Measurements from ENCODE around the gene PNKD.

The PNKD gene

GRCh38 chr2:218322768-218323525, 52.6 kb downstream of the PNKD start:
- peak overlapping the region; percentile 26; the same call in 1 of the 2 replicates for H3K9ac ChIP-seq (ENCODE audit: low read length)

GRCh38 chr2:218323526-218324472, 53.5 kb downstream of the PNKD start:
- Histone ChIP-seq H3K4me3 (ENCODE audit: low read length) (peak overlapping the region; percentile 86), H2AFZ (ENCODE audit: low read depth, low read length) (no peak overlapping the region; the same call in 1 of the 2 replicates), H3K79me2 (ENCODE audit: low read length) (no peaks in the 10 kb centered on the region), H4K20me1 (ENCODE audit: insufficient read depth, low read length) (no peaks in the 10 kb centered on the region), H3K27ac (ENCODE audit: low read length) (no peak overlapping the region), H3K9me3 (ENCODE audit: insufficient read depth, low read length) (no peaks in the 10 kb centered on the region), H3K36me3 (replicated peaks; ENCODE audit: low read depth, low read length) (no peaks in the 10 kb centered on the region), H3K27me3 (ENCODE audit: low read depth, low read length) (0 out of 2 replicates have a peak, but pooled peaks cover 2% of the 10 kb centered on the region), H3K4me1 (ENCODE audit: low read length) (peaks cover 8% of the 10 kb centered on the region), H3K4me2 (ENCODE audit: low read length) (peak overlapping the region; percentile 69), H3K9ac (ENCODE audit: low read length) (peak overlapping the region; percentile 26; the same call in 1 of the 2 replicates)
- TF ChIP-seq EZH2phosphoT487 (IDR thresholded peaks at IDR 0.05; ENCODE audit: low read depth) = no peak
- TF ChIP-seq, protein P1, sequence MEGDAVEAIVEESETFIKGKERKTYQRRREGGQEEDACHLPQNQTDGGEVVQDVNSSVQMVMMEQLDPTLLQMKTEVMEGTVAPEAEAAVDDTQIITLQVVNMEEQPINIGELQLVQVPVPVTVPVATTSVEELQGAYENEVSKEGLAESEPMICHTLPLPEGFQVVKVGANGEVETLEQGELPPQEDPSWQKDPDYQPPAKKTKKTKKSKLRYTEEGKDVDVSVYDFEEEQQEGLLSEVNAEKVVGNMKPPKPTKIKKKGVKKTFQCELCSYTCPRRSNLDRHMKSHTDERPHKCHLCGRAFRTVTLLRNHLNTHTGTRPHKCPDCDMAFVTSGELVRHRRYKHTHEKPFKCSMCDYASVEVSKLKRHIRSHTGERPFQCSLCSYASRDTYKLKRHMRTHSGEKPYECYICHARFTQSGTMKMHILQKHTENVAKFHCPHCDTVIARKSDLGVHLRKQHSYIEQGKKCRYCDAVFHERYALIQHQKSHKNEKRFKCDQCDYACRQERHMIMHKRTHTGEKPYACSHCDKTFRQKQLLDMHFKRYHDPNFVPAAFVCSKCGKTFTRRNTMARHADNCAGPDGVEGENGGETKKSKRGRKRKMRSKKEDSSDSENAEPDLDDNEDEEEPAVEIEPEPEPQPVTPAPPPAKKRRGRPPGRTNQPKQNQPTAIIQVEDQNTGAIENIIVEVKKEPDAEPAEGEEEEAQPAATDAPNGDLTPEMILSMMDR (IDR thresholded peaks at IDR 0.05; ENCODE audit: low read depth, low read length) = no peak

More at GRCh38 chr2:218322768-218323525, 52.6 kb downstream of the PNKD start:
- Histone ChIP-seq H4K20me1 (ENCODE audit: insufficient read depth, low read length) (no peaks in the 10 kb centered on the region), H3K4me2 (ENCODE audit: low read length) (peak overlapping the region; percentile 69), H3K9me3 (ENCODE audit: insufficient read depth, low read length) (no peaks in the 10 kb centered on the region), H3K4me3 (ENCODE audit: low read length) (peak overlapping the region; percentile 86), H3K79me2 (ENCODE audit: low read length) (no peaks in the 10 kb centered on the region), H3K27me3 (ENCODE audit: low read depth, low read length) (0 out of 2 replicates have a peak, but pooled peaks cover 2% of the 10 kb centered on the region), H3K4me1 (ENCODE audit: low read length) (peaks cover 8% of the 10 kb centered on the region), H2AFZ (ENCODE audit: low read depth, low read length) (peak overlapping the region; percentile 60), H3K36me3 (replicated peaks; ENCODE audit: low read depth, low read length) (no peaks in the 10 kb centered on the region), H3K27ac (ENCODE audit: low read length) (no peak overlapping the region)
- TF ChIP-seq EZH2phosphoT487 (IDR thresholded peaks at IDR 0.05; ENCODE audit: low read depth) = no peak
- TF ChIP-seq, protein P1 (IDR thresholded peaks at IDR 0.05; ENCODE audit: low read depth, low read length) = no peak

DNA sequence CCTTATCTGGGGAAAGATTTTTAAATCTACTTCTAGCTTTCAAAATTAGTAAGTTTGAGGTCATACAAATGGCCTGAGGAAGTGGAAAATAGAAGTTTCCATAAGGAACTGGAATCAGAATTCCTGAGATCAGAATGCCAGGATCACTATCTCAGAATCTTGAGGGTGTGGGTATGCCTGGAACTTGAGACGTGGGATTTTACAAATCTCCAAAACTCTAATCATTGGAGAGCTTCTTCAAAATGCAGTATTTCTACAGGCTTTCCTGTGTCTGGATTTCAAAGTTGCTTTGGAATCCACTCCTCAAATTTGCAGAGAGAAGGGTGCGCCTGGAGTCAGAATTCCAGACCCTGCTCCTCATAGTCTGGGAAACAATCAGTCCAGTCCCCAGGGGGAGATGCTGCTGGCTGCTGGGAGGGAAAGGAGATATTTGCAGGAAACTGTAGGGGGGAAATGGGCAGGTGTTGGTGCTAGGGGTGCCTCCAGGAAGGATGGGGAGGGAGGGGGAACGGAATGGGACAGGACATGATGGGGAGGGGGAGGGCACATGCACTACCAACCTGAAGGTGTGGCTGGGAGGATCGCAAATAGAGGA, 55.3 kb downstream of the PNKD start:
- H3K4me2 ChIP-seq (ENCODE audit: low read length) = no peak overlapping the region
- no peak overlapping the region for H2AFZ ChIP-seq (ENCODE audit: low read depth, low read length)
- H3K27ac ChIP-seq (ENCODE audit: low read length) = no peak overlapping the region
- no peak overlapping the region for H3K9ac ChIP-seq (ENCODE audit: low read length)
- H3K4me3 ChIP-seq (ENCODE audit: low read length) = no peak overlapping the region
- H3K36me3 ChIP-seq (replicated peaks; ENCODE audit: low read depth, low read length) = no peaks in the 10 kb centered on the region
- no peaks in the 10 kb centered on the region for H3K9me3 ChIP-seq (ENCODE audit: insufficient read depth, low read length)
- H3K79me2 ChIP-seq (ENCODE audit: low read length) = no peaks in the 10 kb centered on the region
- H3K4me1 ChIP-seq (ENCODE audit: low read length) = peaks cover 21% of the 10 kb centered on the region
- TF ChIP-seq EZH2phosphoT487 (IDR thresholded peaks at IDR 0.05; ENCODE audit: low read depth) = no peak
- TF ChIP-seq, protein P1 (IDR thresholded peaks at IDR 0.05; ENCODE audit: low read depth, low read length) = no peak
- H3K27me3 ChIP-seq (ENCODE audit: low read depth, low read length) = 0 out of 2 replicates have a peak, but pooled peaks cover 2% of the 10 kb centered on the region
- no peaks in the 10 kb centered on the region for H4K20me1 ChIP-seq (ENCODE audit: insufficient read depth, low read length)
